AML-193 (cell line): Measurements from ENCODE around the gene COMMD1.

Experiments
- DNase-seq, 2 experiments: peaks; one replicate each; lab custom pipeline; 2025; lab: John Stamatoyannopoulos, UW

Gene COMMD1

DNA sequence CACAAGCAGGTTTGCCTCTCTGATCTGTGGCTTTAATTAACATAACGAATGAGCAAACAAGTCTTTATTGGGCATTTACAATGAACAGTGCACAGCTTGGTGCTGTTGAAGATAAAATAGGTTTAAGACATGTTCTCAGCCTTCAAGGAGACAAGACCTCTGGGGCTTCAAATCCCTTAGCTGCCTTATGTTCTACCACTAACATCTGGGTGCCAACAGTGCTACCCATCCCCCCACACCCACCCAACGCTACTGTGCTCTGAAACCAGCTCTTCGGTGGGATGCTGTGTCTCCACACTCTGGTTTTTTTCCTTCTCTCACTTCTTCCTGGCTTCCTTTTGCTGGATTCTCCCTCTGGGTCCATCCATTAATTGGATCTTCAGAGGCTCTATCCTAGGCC lies 276.4 kb downstream of the COMMD1 start:
- no peak for DNase-seq

DNA sequence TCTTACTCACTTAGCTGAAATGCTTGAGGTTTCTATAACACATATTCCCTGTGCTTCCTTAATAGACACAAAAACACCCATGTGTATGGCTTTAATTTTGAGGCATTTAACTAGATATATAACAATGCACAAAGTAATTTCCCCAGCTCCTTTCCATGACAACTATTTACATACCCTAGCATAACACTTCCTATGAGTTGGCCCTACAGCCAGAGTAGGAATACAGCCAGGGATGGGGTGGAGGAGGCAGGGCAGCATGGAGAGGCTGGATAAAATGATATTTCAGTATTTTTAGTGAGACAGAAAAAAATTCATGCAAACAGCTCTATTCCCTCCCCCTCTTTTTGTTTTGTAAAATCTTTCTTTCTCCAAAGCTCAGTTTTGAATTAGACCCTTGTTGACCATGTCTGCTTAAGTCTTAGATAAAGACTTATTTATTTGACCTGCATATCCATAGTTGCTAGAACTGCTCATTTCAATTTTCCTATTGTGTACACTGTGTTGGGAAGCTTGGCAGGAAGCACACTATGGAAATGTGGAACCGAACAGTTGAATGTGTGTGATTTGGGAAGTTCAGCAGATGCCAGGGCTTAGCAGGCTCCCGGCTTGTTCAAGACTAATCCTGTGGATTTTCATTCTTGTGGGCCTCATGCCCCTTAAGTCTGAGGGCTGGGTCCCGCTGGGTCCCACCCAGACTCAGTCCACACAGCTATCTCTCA lies 279.2 kb downstream of the COMMD1 start:
- no peak for DNase-seq
